Measurements from ENCODE around the gene POLR2B. TPM values are rescaled to one million over a fixed set of nuclear protein-coding genes. Genes with fewer than 3 reads are reported as not detected.
"Not testable (repeated sequence)": the region's sequence is repeated elsewhere in the genome, so short reads cannot be mapped to it uniquely, and the experiment has no call there.

The POLR2B gene
- total RNA-seq, 1 donor from 2014 or later, result 103 TPM

DNA sequence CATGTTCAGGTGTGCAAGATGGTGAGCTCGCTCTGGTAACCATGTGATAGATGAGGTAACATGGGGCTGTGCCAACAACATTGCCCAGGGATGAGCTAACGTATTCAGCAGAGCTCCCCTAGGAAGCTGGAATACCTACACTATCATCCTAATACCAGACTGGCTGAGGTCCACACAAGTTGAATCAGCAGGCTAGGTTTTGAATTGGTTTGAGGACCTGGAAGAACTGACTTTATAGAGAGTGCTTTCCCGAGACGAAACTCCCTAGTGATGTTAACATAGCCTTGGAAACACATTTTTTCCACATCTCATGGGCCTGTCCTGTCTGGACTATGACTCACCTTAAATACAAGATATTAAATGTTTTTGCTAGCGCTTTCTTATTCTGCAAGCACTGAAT, 74.8 kb downstream of the POLR2B start:
- Mint-ChIP-seq H3K4me3 (no peak overlapping the region), H3K36me3 (no peaks in the 10 kb centered on the region), H3K4me1 (peaks cover 18% of the 10 kb centered on the region), H3K27ac (no peak overlapping the region), H3K27me3 (ENCODE audit: low read depth) (peaks cover 4% of the 10 kb centered on the region), H3K9me3 (no peaks in the 10 kb centered on the region)
- DNase-seq (ENCODE audit: low spot score in 2 of 2, unreplicated experiment in 2 of 2), result no peak
- TF ChIP-seq, protein P1, sequence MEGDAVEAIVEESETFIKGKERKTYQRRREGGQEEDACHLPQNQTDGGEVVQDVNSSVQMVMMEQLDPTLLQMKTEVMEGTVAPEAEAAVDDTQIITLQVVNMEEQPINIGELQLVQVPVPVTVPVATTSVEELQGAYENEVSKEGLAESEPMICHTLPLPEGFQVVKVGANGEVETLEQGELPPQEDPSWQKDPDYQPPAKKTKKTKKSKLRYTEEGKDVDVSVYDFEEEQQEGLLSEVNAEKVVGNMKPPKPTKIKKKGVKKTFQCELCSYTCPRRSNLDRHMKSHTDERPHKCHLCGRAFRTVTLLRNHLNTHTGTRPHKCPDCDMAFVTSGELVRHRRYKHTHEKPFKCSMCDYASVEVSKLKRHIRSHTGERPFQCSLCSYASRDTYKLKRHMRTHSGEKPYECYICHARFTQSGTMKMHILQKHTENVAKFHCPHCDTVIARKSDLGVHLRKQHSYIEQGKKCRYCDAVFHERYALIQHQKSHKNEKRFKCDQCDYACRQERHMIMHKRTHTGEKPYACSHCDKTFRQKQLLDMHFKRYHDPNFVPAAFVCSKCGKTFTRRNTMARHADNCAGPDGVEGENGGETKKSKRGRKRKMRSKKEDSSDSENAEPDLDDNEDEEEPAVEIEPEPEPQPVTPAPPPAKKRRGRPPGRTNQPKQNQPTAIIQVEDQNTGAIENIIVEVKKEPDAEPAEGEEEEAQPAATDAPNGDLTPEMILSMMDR (IDR thresholded peaks at IDR 0.05; ENCODE audit: unreplicated experiment), result no peak

DNA sequence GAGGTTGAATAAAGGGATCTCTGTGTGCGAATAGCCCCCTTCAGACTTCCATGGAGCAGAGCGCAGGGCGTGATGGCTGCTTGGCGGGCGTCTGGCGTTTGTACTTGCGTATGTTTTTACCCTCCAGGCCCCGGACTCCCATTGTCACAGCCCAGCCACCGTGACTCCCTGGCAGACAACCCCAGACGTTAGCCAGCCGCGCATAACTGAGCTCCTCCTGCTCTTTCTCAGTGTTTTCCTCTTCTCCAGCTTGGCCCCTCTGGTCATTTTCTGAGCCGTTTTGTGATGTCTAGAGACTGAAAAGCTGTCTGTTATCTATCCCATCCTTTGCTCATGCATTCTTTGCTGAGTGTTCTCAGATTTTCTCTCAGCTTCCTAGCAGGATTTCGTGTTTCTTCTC, 77.2 kb downstream of the POLR2B start:
- Mint-ChIP-seq H3K36me3 (peaks cover 2% of the 10 kb centered on the region), H3K27me3 (ENCODE audit: low read depth) (peaks cover 4% of the 10 kb centered on the region), H3K27ac (peak overlapping the region; percentile 63), H3K4me3 (peak overlapping the region; percentile 37), H3K4me1 (peaks cover 25% of the 10 kb centered on the region), H3K9me3 (peaks cover 3% of the 10 kb centered on the region)
- TF ChIP-seq, protein P1 (IDR thresholded peaks at IDR 0.05; ENCODE audit: unreplicated experiment), result no peak
- no peak for DNase-seq (ENCODE audit: low spot score in 2 of 2, unreplicated experiment in 2 of 2)

DNA sequence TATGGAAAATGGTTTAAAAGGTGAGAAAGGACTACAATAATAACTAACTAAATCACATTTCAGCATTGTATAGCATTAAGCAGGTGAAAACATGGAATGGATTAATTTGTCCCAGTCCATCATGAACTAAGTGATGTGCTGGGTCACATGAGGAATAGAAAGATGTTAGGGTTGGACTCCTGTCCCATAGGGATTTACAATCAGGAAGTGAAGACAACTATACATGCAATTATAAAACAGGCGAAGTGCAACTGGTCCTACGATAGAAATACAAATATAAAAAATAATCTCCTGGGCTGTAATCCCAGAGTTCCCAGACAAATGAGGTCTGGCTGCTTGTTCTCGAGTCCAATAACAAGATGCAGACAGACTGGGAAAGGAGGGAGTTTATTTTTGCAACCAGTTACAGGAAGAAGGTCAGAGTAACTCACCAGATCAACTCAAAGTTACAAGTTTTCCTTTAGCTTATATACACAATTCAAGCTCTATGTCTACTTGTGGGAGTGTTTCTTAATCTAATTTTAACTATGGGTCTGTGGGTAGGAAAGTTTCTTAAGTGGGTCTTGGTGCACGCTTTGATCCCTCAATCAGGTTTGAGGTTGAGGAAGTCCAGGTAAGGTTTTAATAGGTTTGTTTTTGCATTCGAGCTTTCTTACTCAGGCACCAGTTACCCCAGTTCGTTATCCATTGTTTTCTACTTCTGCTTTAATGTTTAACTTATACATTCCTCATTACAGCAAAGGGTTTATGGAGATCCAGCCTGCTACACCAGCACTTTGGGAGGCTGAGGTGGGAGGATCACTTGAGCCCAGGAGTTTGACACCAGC, 81.4 kb downstream of the POLR2B start:
- H3K36me3 Mint-ChIP-seq, result peaks cover 2% of the 10 kb centered on the region
- peaks cover 56% of the 10 kb centered on the region for H3K4me1 Mint-ChIP-seq

DNA sequence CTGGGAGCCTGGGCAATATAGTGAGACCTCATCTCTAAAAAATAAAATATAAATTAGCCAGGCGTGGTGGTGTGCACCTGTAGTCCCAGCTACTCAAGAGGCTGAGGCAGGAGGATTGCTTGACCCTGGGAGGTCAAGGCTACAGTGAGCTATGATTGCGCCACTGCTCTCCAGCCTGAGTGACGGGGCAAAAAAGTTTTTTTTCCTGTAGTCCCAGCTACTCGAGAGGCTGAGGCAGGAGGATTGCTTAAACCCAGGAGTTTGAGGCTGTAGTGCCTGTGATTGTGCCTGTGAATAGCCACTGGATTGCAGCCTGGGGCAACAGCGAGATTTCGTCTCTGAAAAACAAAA, 82.0 kb downstream of the POLR2B start:
- H3K27ac Mint-ChIP-seq; H3K9me3 Mint-ChIP-seq; H3K27me3 Mint-ChIP-seq (ENCODE audit: low read depth); H3K36me3 Mint-ChIP-seq; DNase-seq (ENCODE audit: low spot score in 2 of 2, unreplicated experiment in 2 of 2); H3K4me3 Mint-ChIP-seq: not testable (repeated sequence)
- H3K4me1 Mint-ChIP-seq, result peaks cover 59% of the 10 kb centered on the region

More for the DNA sequence above, 81.4 kb downstream of the POLR2B start:
- H3K27me3 Mint-ChIP-seq (ENCODE audit: low read depth), result peaks cover 2% of the 10 kb centered on the region
- no peak for DNase-seq (ENCODE audit: low spot score in 2 of 2, unreplicated experiment in 2 of 2)
- TF ChIP-seq, protein P1 (IDR thresholded peaks at IDR 0.05; ENCODE audit: unreplicated experiment), result no peak
- H3K27ac Mint-ChIP-seq, result peak overlapping the region; percentile 70
- peaks cover 3% of the 10 kb centered on the region for H3K9me3 Mint-ChIP-seq
- no peak overlapping the region for H3K4me3 Mint-ChIP-seq

DNA sequence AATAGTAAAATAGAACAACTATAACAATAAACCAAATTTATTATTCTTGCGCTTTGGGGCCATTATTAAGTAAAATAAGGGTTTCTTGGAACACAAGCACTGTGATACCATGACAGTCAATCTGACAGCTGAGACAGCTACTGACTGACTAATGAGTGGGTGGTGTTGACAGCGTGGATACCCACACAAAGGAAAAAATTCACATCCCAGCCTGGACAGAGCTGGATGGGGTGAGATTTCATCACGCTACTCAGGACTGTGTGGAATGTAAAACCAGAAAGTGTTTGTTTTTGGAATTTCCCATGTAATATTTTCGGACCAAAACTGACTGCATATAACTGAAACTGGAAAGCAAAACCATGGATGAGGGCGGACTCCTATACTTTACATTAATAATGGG, 82.7 kb downstream of the POLR2B start:
- peaks cover 54% of the 10 kb centered on the region for H3K4me1 Mint-ChIP-seq
- H3K4me3 Mint-ChIP-seq, result no peak overlapping the region
- H3K27me3 Mint-ChIP-seq (ENCODE audit: low read depth), result no peaks in the 10 kb centered on the region
- TF ChIP-seq, protein P1 (IDR thresholded peaks at IDR 0.05; ENCODE audit: unreplicated experiment), result no peak
- H3K27ac Mint-ChIP-seq, result peak overlapping the region; percentile 47
- H3K9me3 Mint-ChIP-seq, result peaks cover 3% of the 10 kb centered on the region
- DNase-seq (ENCODE audit: low spot score in 2 of 2, unreplicated experiment in 2 of 2), result no peak
- H3K36me3 Mint-ChIP-seq, result peaks cover 2% of the 10 kb centered on the region

DNA sequence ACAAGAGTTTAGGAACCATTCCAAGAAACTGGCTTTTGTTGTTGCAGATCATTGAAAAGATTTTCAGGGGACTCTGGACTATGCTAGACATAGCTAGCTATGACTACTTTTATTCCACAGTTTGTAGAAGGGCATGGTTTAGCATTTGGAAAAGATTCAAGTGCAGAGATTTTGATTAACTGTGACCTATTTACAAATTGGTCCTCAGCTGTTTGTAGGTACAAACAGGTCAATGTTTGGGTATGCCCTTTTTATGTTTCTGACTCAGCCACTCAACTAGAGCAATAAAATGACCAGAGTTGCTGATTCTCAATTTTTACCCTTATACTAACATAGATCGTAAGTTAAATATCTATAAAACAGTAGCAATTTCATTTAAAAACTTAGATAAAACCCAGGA, 84.8 kb downstream of the POLR2B start:
- TF ChIP-seq, protein P1 (IDR thresholded peaks at IDR 0.05; ENCODE audit: unreplicated experiment), result no peak
- Mint-ChIP-seq H3K4me1 (peaks cover 54% of the 10 kb centered on the region), H3K27ac (peak overlapping the region; percentile 90), H3K4me3 (no peak overlapping the region), H3K36me3 (peaks cover 2% of the 10 kb centered on the region), H3K9me3 (peaks cover 3% of the 10 kb centered on the region), H3K27me3 (ENCODE audit: low read depth) (no peaks in the 10 kb centered on the region)
- no peak for DNase-seq (ENCODE audit: low spot score in 2 of 2, unreplicated experiment in 2 of 2)
